AG10803 (cell line): ENCODE measurements around the gene DIABLO.

Experiments
- DNase-seq: peaks from one replicate; pipeline ENCODE4 v3.0.0; 2010; ENCODE audit warnings: low read depth
- H3K4me3 ChIP-seq: 2 replicates; pipeline ENCODE4 v1.5.1; 2011; ENCODE audit warnings: mild to moderate bottlenecking, low read length, control low read depth
- TF ChIP-seq, protein P1 (sequence below): conservative IDR thresholded peaks from 2 replicates; pipeline ENCODE4 v1.5.1; 2011; ENCODE audit warnings: mild to moderate bottlenecking, low read length, control low read depth, inconsistent platforms

The DIABLO gene

DNA sequence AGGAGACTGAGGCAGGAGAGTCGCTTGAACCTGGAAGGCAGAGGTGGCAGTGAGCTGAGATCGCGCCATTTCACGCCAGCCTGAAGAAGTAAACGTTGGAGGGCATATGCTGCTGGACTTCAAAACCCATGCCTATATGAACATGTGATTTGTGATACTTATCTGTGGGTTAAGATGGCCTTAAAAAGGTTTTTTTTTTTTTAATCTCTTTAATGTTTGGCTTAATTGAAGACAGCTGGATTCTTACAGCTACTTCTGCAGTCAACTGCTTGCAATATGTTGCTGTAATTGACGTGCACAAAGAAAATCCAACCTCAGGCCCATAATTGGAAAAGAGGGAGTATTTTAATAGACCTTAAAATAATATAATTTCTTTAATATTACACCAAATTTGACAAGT, 23.8 kb downstream of the DIABLO start:
- TF ChIP-seq, protein P1, sequence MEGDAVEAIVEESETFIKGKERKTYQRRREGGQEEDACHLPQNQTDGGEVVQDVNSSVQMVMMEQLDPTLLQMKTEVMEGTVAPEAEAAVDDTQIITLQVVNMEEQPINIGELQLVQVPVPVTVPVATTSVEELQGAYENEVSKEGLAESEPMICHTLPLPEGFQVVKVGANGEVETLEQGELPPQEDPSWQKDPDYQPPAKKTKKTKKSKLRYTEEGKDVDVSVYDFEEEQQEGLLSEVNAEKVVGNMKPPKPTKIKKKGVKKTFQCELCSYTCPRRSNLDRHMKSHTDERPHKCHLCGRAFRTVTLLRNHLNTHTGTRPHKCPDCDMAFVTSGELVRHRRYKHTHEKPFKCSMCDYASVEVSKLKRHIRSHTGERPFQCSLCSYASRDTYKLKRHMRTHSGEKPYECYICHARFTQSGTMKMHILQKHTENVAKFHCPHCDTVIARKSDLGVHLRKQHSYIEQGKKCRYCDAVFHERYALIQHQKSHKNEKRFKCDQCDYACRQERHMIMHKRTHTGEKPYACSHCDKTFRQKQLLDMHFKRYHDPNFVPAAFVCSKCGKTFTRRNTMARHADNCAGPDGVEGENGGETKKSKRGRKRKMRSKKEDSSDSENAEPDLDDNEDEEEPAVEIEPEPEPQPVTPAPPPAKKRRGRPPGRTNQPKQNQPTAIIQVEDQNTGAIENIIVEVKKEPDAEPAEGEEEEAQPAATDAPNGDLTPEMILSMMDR: no peak
- DNase-seq: no peak
- H3K4me3 ChIP-seq: no peak overlapping the region

DNA sequence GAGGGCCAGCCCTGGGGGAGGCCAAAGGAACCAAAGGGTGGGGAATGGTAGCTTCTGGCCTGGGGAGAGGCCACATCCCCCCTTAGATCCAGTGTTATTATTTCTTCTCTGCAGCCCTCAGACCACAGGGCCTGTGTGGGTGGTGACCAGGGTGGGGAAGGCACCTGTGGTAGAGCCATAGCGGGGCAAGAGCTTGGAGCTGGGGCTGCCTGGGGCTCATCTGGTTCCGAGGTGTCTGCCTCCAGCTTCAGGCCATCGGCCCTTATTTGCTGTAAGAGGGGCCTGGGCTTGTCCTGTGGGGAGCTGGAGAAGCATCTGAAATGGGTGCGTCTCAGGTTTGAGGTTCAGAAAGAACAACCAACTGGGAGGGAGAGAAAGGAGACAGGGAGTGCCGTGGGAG, 24.5 kb downstream of the DIABLO start:
- no peak overlapping the region for H3K4me3 ChIP-seq
- no peak for DNase-seq
- TF ChIP-seq, protein P1: no peak

DNA sequence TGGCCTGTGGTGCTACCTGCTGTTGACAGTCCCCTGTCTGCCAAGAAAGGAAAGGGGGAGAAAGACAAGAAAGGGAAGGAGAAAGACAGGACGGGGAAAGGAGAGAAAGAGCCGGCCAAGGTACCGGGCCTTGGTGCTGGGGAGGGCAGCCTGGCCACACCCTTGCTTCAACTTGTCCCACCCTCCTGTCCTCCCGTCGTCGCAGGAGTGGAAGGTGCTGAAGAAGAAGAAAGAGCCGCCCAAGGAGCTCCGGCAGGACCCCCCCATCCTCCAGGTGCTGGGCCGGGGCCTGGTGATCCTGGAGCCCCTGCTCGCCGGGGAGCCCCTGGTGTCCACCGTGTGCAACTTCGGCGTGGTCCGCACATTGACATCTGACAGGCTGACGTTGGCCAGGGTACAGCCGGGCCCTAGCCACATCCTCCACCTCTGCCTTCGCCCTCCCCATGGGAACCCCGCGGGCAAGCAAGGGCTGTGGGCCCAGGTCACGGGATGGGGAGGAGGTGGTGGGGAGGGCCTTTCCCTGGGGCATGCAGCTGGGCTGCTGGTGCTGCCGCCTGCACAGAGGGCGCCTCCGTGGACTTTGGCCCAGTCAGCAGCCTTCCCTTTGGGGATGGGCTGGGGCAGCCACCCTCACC, 25.2 kb downstream of the DIABLO start:
- TF ChIP-seq, protein P1: no peak
- no peak overlapping the region for H3K4me3 ChIP-seq
- DNase-seq: no peak

DNA sequence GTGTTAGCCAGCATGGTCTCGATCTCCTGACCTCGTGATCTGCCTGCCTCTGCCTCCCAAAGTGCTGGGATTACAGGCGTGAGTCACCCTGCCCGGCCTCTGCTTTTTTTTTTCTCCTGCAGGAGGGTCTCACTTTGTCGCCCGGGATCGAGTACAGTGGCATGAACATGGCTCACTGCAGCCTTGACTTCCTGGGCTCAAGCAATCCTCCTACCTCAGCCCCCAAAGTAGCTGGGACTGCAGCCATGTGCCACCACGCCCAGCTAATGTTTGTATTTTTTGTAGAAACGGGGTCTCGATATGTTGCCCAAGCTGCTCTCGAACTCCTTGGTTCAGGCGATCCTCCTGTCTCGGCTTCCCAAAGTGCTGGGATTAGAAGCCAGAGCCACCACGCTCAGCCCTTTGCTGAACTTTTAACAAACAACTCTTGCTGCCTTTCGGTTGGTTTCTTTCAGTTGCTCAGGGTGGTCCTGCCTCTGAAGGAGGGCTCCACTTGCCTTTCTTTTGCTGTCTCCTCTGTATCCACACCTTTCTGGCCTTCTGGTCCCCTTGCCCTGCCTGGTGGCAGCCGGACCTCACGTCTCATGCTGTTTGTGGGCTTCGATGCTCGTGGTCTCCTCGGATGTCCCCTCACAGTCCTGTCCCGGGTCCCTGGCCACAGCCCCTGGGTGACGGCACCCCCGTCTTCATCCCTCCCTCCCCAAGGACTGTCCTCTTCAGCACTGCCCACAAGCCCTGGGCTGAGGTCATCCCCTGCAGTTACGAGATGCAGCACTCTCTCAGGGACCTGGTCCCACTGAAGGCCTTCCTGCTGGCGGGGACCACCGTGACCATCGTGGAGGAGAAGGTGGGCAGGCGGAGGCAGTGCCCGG, 26.1 kb downstream of the DIABLO start:
- TF ChIP-seq, protein P1: no peak
- no peak for DNase-seq
- H3K4me3 ChIP-seq: no peak overlapping the region

DNA sequence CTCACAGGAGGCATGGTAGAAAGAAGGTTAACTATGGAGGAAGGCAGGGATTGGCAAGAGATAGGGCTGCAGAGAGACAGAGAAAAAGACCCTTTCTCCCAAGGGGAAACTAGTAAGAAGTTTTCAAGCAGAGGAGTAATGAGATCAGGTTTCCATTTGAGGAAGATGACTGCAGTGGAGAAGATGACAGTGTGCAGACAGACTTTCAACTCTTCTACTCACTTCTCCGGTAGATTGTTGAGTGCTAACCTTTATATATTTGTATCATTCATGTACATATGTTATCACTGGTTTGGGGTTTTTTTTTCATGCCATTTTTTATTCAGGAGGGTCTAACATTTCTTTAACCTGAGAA, 28.3 kb downstream of the DIABLO start:
- no peak overlapping the region for H3K4me3 ChIP-seq

DNA sequence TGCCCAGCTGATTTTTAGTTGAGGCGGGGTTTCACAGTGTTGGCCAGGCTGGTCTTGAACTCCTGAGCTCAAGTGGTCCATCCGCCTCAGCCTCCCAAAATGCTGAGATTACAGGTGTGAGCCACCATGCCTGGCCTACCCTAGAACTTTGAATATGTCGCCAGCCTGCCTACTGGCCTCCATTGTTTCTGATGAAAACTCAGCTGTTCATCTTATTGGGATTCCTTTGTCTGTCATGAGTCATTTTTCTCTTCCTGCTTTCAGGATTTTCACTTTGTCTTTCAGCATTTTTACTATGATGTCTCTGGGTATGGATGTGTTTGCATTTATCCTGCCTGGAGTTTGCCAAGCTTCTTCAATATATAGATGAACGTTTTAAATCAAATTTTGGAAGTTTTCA, 30.4 kb downstream of the DIABLO start:
- TF ChIP-seq, protein P1: no peak
- DNase-seq: no peak
- H3K4me3 ChIP-seq: no peak overlapping the region

More for the DNA sequence above, 28.3 kb downstream of the DIABLO start:
- TF ChIP-seq, protein P1: no peak
- DNase-seq: no peak

DNA sequence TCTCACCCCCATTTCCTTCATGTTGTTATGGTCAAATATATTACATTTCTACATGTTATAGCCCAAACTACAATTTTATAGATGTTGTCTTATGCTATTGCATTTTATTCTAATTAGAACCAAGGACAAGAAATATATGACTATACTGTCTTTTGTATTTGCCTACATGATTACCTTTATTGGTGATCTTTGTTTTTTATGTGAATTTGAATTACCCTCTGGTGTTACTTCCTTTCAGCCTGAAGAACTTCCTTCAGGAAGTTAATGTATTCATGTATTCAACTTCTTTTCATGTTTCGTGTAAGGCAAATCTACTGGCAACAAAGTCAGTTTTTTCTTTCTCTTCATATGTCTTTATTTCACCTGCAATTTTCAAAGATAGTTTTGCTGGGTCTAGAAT, 31.0 kb downstream of the DIABLO start:
- DNase-seq: no peak
- no peak overlapping the region for H3K4me3 ChIP-seq
- TF ChIP-seq, protein P1: no peak
